GM20431 (cell line): ENCODE data around the gene SYTL1.
"Not testable (repeated sequence)": the region's sequence is repeated elsewhere in the genome, so short reads cannot be mapped to it uniquely, and the experiment has no call there.

Experiments
- in situ Hi-C: fragments of 300-500 bp; cut with MseI, MboI; formaldehyde crosslinking; loops from one replicate; pipeline ENCODE4 v1.15.0; 2020; ENCODE audit warnings: low sequenced_read_pairs; ENCODE audit not compliant: unreplicated experiment

Gene SYTL1

DNA sequence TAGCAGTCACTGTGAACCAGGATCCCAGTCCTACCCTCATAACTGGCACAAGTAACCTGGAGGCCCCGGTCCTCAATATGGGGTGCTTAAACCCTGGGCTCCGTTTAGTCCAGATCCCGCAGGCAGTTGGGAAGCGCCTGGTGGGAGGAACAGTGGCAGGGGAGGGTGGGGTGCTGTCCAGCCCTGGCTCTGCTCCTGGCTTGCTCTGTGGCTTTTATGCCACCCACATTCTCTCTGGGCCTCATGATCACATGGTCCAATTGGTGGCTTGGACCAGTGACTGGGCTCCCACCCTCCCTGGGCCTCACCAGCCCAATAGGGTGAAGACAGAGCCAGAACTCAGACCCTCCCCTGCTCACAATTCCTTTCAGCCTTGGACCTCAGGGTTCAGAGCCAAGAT, 38.4 kb downstream of the SYTL1 start:
- in situ Hi-C loops: no loop called here

DNA sequence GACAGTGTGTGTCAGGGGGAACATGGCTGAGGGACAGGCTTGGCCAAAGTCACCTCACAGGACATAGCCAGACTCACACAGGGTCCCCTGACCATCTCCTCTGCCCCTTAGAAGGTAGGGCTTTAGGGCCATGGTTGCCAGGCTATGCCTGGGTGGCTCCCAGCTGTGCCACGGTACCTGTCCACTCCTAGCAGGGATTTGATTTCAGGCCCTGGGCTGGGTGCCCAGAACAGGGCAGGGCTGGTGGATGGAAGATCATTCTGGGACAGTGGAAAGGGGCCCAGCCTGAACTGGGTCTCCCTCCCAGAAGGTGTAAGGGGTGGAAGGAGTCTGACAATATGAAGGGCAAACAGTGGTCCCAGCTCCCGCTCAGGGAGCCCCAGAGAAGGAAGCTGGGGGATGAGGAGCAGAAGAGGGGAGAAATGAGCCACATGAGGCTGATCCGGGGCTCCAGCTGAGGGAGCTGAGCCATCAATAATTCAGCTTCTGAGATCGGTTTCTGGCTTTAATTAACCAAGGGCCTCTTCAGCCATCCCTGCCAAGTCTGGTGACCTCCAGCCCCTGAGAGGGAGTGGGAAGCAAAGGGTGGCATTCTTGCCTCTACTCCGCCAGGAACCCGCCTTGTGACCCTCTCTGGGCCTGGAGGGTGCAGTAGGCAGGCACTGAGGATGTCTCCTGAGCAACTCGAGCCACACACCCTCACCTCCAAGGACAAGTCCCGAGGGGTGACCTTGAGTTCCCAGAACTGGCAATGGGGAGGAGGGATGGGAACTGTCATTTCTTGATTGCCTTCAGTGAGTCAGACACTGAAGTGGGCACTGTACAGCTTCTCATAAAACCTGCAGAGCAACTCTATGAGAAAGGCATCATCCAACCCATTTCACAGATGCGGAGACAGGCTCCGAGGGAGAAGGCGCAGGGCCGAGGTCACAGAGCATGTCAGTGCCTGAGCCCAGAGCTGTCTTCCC, 39.2 kb downstream of the SYTL1 start:
- in situ Hi-C loops: no loop called here

DNA sequence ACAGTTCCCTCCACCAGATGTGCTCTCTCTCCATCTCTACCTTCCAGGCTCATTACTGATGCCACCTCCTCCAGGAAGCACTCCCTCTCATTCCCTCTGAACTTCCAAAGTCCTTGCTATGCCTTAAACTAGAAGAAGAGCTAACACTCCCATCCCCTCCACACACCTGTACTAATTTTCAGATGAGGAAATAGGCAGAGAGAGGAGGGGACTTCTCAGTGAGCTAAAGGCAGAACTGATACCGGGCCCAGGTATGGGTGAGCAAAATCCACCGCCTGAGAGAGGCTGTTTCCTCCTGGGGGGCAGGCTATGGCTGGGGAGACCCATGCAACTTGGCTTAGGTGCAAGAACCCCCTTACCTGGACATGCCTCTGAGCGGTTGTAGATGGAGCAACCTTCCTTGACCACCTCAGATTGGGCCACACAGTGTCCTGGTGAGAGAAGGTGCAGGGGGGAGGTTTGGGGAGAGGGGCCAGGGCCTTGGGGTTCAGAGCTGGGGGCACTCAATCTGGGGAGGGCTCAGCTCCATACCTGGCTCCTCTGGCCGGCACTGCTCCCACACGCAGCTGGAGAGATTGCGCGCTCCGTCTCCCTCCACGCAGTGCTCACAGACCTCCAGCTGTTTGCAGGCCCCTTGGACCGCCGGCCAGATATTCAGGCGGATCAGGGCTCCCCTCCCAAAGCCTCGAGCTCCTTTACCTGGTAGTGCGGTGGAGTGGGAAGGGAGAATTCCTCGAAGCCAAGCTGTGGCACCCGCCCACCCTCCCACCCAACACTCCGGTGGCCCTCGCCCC, 40.3 kb downstream of the SYTL1 start:
- in situ Hi-C loops: no loop called here

DNA sequence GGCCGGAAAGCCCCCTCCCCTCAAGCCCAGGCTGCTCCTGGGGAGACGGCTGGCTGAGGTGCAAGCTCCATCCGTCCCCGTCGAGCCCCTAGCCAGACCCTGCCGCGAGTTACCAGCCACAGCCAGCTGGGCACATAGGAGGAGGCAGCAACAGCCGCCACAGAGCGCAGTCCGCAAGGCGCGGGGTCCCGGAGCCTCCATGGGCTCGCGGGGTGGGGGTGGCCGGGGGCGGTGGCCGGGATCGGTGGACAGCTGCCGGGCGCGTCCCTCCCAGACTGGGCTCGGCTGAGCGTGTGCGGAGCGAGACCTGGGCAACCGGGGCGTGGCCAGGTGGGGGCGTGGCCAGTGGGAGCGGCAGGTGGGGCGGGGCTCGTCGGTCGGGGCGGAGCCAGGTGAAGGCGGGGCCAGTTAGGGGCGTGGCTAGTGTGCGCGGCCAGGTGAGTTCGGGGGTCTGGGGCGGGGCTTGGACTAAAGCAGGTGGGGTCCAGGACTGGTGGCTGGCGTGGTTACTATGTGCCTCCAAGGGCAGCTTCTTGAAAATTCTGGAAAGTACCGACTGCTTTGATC, 41.3 kb downstream of the SYTL1 start, which contains the start of gene CD164L2:
Gene CD164L2 (minus strand): TSS at position 295 of the 567 bp plus-strand sequence. CDS start 94 bp downstream, at position 201.
- in situ Hi-C loops: no loop called here

DNA sequence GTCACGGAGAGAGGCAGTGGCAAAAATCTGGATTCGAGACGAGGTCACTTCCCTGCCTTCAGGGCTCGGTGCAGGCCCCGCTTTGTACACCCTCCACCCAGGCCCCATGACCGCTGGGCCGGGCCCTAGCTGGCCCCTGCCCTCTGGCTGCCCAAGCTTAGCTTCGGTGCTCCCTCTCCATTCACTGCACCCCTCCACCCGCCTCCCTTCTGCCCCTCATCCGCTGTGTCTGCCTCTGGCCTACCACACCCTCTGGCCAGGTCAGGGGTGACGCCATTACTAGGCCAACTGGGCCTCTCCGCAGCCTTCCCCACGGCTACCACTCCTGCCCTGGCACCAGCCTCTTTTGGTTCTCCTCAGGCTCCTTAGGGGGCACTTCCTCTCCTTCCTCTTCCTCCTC, 41.8 kb downstream of the SYTL1 start:
- in situ Hi-C loops: no loop called here

DNA sequence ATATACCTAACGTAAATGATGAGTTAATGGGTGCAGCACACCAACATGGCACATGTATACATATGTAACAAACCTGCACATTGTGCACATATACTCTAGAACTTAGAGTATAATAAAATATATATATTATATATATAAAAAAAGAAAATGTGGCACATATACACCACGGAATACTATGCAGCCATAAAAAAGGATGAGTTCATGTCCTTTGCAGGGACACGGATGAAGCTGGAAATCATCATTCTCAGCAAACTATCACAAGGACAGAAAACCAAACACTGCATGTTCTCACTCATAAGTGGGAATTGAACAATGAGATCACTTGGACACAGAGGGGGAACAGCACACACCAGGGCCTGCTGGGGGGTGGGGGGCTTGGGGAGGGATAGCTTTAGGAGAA, 43.0 kb downstream of the SYTL1 start:
- in situ Hi-C loops: not testable (repeated sequence)

DNA sequence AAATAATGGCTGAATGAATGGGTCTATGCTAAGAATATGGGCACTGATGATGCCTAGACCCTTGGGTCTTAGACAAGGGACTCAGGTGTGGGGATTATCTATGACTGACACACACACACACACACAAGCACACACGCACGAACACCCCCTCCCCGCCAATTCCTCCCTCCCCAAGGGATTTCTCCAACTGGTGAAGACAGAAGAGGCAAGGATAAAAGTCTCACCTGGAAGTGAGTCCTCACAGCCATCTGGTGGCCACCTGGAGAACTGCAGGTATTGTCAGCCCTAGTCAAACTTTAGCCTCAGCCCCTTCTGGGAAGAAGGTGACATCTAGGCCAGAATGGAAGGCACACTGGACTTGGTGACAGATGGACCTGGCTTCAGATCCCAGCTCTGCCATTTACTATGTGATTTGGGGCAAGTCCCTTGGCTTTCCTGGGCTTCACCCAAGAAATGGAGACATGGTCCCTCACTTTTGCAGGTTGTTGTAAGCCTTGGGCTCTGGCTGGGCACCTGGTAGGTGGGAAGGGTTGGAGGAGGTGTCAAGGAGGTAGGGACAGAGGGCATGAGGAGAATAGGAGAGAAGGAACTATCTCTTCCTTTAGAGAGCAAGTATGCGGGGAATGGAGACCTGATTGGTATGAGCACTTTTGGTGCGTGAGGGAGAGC, 46.6 kb downstream of the SYTL1 start:
- in situ Hi-C loops: no loop called here

DNA sequence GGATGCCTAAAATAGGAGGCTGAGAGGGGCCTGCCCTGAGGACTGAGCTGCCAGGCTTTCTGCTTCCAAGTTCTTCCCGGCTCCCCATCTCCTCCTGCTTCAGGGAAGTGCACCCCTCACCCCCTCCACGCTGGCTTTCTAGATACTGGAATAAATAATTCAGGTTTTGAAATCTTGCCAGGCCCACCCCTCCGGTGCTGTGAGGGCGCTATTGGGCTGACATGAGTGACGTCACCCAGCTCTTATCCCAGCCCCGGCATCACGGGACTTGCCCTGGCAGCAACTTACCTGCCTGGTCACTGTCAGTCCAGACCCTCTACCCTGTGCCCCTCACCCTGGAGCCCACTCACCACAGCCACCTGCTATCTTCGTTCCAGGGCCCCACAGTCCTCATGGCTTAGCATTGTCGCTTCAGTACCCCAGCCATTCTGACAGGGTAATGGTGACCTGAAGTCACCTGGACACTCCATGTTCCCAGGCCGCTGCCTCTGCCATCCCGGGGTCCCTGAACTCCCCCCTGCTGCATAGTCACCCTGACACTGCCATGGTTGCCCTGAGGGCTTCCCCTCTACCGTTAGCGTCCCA, 49.8 kb downstream of the SYTL1 start:
- in situ Hi-C loops: loop anchor here (5.0 kb wide), 1 partner anchor 89 kb away; no protein-coding TSS in a partner anchor

DNA sequence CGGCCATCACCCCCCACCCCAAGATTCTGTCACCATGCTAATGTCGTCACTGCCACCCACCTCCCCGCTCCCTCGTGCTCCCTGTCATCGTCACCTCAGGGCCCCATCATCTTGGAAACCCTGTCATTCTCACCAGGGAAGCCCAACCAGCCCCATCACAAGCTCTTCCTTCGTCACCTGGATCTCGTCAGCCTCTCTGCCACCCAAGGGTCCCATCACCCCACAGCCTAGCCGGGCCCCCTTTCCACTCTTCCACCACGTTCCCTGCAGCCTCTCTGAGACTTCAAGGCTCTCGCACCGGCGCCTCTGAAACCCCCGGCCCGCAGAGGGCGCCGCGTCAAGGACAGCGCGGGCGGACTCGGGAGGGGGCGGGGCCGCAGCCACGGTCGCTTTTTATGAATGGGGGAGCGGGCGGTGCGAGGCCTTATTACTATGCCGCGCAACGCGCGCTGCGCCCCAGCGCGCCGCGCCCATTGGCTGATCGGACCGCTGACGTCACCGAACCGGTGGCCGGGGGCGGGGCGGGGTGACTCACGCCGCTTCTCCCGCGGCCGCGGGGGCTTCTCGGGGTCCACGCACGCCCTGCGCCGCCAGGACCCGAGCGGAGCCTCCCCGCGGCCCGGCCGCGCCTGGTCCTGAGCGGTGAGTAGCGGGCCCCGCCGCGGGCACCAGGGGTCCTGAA, 50.4 kb downstream of the SYTL1 start, which contains the start of gene GPR3:
Gene GPR3 (plus strand): TSS at position 527 of the 682 bp plus-strand sequence. CDS start 1,177 bp downstream, outside the sequence.
- in situ Hi-C loops: loop anchor here (5.0 kb wide), 1 partner anchor 90 kb away; no protein-coding TSS in a partner anchor

DNA sequence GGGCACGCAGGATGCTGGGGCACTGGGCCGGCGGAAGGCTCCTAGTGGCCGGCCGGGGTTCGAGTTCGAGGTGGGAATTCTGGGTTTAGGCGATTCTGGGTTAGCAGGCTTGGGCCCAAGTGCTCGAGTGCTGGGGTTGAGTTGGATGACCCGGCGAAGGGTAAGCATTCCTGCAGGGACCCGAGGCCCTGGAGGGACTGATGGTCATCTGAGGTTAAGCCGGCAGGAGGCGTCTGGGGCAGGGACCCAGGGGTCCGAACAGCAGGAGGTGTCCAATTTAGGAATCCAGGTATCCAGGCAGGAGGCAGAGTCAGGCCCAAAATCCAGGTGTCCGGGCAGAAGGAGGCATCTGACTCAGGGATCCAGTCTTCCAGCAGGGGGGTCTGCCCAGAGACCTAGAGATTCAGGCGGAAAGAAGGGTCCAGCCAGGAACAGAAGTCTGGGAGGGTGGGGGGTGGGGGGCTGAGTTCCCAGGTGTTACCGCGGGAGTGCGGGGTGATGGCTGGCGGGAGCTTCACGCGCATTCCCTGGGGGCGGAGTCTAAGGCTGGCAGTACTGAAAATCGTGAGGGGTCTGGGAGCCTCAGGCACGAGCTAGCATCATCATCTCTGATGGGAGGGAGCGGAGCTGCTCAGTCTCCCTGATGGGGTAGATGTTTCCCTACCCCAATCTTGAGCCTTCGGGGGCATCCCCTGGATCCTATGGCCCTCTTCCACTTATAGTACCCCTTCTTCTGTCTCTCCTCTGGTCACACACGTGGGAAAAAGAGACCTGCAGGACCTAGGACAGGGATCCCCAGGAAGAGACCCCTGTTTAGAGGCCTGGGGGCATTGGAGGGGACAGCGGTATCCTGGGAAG, 51.2 kb downstream of the SYTL1 start:
- in situ Hi-C loops: loop anchor here (5.0 kb wide), 1 partner anchor 91 kb away; no protein-coding TSS in a partner anchor

DNA sequence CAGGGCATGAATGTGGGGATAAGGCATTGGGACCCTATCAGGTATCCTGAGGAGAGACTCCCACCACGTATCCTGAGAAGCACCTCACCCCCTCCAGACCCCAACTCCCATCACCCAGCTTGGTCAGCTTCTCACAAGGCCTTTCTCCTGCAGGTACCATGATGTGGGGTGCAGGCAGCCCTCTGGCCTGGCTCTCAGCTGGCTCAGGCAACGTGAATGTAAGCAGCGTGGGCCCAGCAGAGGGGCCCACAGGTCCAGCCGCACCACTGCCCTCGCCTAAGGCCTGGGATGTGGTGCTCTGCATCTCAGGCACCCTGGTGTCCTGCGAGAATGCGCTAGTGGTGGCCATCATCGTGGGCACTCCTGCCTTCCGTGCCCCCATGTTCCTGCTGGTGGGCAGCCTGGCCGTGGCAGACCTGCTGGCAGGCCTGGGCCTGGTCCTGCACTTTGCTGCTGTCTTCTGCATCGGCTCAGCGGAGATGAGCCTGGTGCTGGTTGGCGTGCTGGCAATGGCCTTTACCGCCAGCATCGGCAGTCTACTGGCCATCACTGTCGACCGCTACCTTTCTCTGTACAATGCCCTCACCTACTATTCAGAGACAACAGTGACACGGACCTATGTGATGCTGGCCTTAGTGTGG, 51.9 kb downstream of the SYTL1 start:
- in situ Hi-C loops: loop anchor here (5.0 kb wide), 1 partner anchor 91 kb away; no protein-coding TSS in a partner anchor

DNA sequence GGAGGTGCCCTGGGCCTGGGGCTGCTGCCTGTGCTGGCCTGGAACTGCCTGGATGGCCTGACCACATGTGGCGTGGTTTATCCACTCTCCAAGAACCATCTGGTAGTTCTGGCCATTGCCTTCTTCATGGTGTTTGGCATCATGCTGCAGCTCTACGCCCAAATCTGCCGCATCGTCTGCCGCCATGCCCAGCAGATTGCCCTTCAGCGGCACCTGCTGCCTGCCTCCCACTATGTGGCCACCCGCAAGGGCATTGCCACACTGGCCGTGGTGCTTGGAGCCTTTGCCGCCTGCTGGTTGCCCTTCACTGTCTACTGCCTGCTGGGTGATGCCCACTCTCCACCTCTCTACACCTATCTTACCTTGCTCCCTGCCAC, 52.4 kb downstream of the SYTL1 start:
- in situ Hi-C loops: loop anchor here (5.0 kb wide), 1 partner anchor 92 kb away; no protein-coding TSS in a partner anchor

DNA sequence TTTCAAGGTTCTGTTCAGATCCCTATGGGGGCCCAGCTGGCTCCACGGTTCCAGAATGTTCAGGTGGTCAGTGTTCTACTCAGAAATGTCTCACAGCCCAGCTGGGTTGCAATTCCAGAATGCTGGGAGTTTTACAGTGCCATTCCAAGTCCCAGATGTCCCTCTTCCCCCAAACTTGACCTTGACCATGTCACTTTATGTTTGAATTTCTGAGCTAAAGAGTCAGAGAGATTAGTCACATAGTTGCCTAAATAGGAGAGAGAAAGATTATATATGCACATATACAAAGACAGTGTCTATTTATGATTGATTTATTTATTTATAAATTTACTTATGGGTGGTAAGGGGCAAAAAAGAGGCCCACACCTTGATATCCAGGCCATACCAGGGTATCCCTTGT, 53.1 kb downstream of the SYTL1 start:
- in situ Hi-C loops: loop anchor here (5.0 kb wide), 1 partner anchor 93 kb away; no protein-coding TSS in a partner anchor

DNA sequence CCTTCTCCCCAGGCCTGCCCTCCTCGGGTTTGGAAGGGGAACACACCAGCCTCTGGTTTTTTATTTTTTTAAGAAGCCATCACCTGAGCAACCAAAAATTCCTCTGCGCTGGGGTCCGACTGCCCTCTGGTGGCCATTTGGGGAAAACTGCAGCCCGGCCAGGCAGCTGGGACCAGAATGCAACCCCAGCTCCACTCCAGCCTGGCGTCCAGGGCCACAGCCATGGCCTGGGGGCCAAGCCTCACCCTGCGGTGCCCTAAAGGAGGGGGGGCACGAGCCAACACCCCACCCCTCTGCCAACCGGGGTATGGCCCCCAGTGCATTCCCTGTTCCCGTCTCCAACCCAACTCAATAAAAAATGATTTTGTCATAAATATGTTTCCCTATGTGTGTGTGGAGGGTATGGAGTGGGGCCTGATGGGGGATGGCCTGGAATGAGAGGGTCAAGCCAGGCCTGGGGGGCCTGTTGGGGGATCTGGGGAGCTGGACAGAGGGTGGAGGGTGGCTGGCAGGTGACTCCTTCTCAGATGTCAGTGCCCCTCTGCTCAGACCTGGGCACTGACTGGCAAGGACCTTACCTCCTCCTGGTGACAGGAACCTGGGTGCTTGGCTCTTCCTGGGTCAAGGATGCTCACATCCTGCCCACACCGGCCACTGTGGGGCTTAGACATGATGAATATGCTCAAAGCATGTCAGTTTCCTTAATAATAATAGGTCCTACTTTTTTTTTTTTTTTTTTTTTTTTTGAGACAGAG, 53.8 kb downstream of the SYTL1 start:
- in situ Hi-C loops: no loop called here

DNA sequence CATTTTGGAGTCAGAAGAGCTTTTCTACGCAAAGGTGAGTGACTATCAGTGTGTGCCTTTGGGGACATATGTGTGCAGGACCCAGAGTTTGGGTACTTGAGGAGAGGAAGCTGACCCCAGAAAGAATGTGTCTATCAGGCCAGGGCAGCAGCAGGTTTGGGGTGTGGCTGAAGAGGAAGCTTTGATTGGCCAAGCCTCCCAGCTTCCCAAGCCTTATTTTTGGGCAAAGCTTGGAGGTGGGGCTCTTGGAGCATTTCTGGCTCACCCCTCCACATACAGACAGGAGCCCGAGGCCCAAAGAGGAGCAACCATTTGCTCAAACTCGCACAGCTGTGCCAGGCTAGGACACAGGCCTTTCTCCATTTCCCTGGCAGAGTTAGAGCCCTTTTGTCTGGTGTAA, 55.3 kb downstream of the SYTL1 start:
- in situ Hi-C loops: no loop called here

DNA sequence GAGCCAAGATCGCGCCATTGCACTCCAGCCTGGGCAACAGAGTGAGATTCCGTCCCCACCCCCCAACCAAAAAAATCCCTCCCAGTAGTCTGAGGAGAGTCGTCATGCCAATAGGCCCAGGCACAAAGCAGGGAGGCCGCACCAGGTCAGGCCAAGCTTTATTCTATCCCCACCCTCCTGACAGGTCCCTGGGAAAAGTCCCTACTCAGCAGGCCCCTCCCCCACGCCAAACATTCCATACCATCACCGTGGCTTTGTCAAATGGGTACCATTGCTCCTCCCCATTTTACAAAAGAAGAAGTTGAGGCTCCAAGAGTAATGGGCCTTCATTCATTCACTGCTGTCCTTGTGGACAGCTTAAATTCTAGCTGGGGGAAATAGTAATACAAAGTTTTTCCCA, 55.9 kb downstream of the SYTL1 start:
- in situ Hi-C loops: no loop called here
